HepG2 (cell line): ENCODE data around the gene SPRYD4. TPM values are rescaled to one million over a fixed set of nuclear protein-coding genes. Genes with fewer than 3 reads are reported as not detected.

ENCODE experiments used
- ATAC-seq: fragments of 200-7000 bp; cut with Tn5 transposase; 3 replicates; pipeline ENCODE4 v1.9.1; 2020; ENCODE audit warnings: mild to moderate bottlenecking, moderate library complexity
- BruUV-seq: library from RNA; stranded (reverse); fragments of 400-500 nt; replicated peaks from 2 replicates; lab custom pipeline; 2021; lab: Mats Ljungman, UMichigan
- CTCF ChIA-PET: fragments of 300-600 bp; formaldehyde crosslinking; extraction: SDS; loops from one replicate; lab custom pipeline; 2021; ENCODE audit warnings: low total read pairs, inconsistent platforms, low intra/inter-chr PET ratio; lab: Yijun Ruan, JAX
- POLR2A ChIA-PET: fragments of 350-600 bp; sonication (Branson Sonifier 250); formaldehyde crosslinking; loops from one replicate; lab custom pipeline; 2020; ENCODE audit warnings: antibody characterized with exemption, inconsistent platforms; lab: Yijun Ruan, JAX
- DNase-seq: peaks from one replicate; pipeline ENCODE4 v3.0.0-alpha.2; 2015; ENCODE audit warnings: low spot score
- FAIRE-seq: peaks from 3 replicates; lab custom pipeline; 2011; peaks lifted over from hg19 to GRCh38; lab: Jason Lieb, UNC
- H2AFZ ChIP-seq: one replicate; pipeline ENCODE4 v1.6.1; 2011; ENCODE audit warnings: low read length, inconsistent platforms
- H3K27ac ChIP-seq: fragments of 300-600 bp; 3 replicates; pipeline ENCODE4 v1.8.0; 2011; ENCODE audit warnings: mixed run types, mild to moderate bottlenecking, mixed read lengths, low read length, inconsistent platforms; ENCODE audit not compliant: insufficient read depth; ENCODE audit errors: extremely low read length
- H3K27me3 ChIP-seq, 2 experiments: fragments of 200-600 bp in 1 of 2; 2 replicates in 1 of 2; 3 replicates in 1 of 2; pipeline versions ENCODE4 v1.6.0 to v1.8.0; 2011; ENCODE audit warnings: low read length in 2 of 2, mild to moderate bottlenecking in 2 of 2, moderate library complexity in 2 of 2, inconsistent platforms in 1 of 2; ENCODE audit not compliant: insufficient read depth in 2 of 2, control insufficient read depth in 1 of 2
- H3K36me3 ChIP-seq, 2 experiments: fragments of 200-600 bp in 1 of 2; replicated peaks in 1 of 2; 2 replicates in 1 of 2; 3 replicates in 1 of 2; pipeline versions ENCODE4 v1.5.1 to v1.8.0; 2011; ENCODE audit warnings: low read length in 2 of 2, inconsistent platforms in 1 of 2; ENCODE audit not compliant: insufficient read depth in 2 of 2, control insufficient read depth in 1 of 2
- H3K4me1 ChIP-seq: 2 replicates; pipeline ENCODE4 v1.5.1; 2012; ENCODE audit warnings: low read length, inconsistent platforms; ENCODE audit not compliant: insufficient read depth
- H3K4me2 ChIP-seq: 2 replicates; pipeline ENCODE4 v1.6.0; 2011; ENCODE audit warnings: low read depth, low read length, inconsistent platforms
- H3K4me3 ChIP-seq, 3 experiments: fragments of 200-600 bp in 1 of 3; sonication (generic), shearing (Covaris generic) in 1 of 3; replicated peaks in 1 of 3; 2 replicates each; pipeline ENCODE4 v1.5.1; 2011 to 2016; ENCODE audit warnings: low read length in 3 of 3, inconsistent platforms in 2 of 3, low read depth in 2 of 3, mild to moderate bottlenecking in 2 of 3, control low read depth in 1 of 3, mixed read lengths in 1 of 3; ENCODE audit not compliant: insufficient read depth in 1 of 3
- H3K79me2 ChIP-seq: one replicate; pipeline ENCODE4 v1.6.1; 2011; ENCODE audit warnings: low read length, inconsistent platforms; ENCODE audit not compliant: insufficient read depth
- H3K9ac ChIP-seq: 2 replicates; pipeline ENCODE4 v1.6.0; 2011; ENCODE audit warnings: mild to moderate bottlenecking, low read depth, low read length, inconsistent platforms; ENCODE audit not compliant: insufficient read depth
- H3K9me3 ChIP-seq: 2 replicates; pipeline ENCODE4 v1.5.1; 2012; ENCODE audit warnings: mild to moderate bottlenecking, low read length
- H4K20me1 ChIP-seq: 2 replicates; pipeline ENCODE4 v1.6.0; 2011; ENCODE audit warnings: inconsistent platforms, mild to moderate bottlenecking, low read length, moderate library complexity; ENCODE audit not compliant: insufficient read depth
- AKAP8 ChIP-seq: sonication (generic); formaldehyde crosslinking; IDR thresholded peaks from 2 replicates; pipeline ENCODE4 v1.5.1; 2020; ENCODE audit warnings: mild to moderate bottlenecking, missing genetic modification reagents
- MAFF ChIP-seq: IDR thresholded peaks from 2 replicates; pipeline ENCODE4 v1.6.1; 2011; ENCODE audit warnings: low read depth, low read length, improper control_type of control experiment
- MAFK ChIP-seq, 2 experiments: IDR thresholded peaks in 1 of 2; conservative IDR thresholded peaks in 1 of 2; 2 replicates each; pipeline ENCODE4 v1.6.1; 2011; ENCODE audit warnings: improper control_type of control experiment in 2 of 2, low read length in 2 of 2
- STAT6 ChIP-seq: sonication (generic); formaldehyde crosslinking; IDR thresholded peaks from 2 replicates; pipeline ENCODE4 v1.4.0; 2020; ENCODE audit warnings: missing genetic modification reagents, mild to moderate bottlenecking, borderline replicate concordance
- THAP8 ChIP-seq: sonication (generic); formaldehyde crosslinking; IDR thresholded peaks from 2 replicates; pipeline ENCODE4 v1.5.1; 2020; ENCODE audit warnings: missing genetic modification reagents, mild to moderate bottlenecking, borderline replicate concordance
- ZFAT ChIP-seq: sonication (generic); formaldehyde crosslinking; conservative IDR thresholded peaks from 2 replicates; pipeline ENCODE4 v1.8.1; 2023; ENCODE audit warnings: missing genetic modification reagents, inconsistent platforms
- ZMAT5 ChIP-seq: sonication (generic); formaldehyde crosslinking; IDR thresholded peaks from 2 replicates; pipeline ENCODE4 v1.5.0; 2020; ENCODE audit warnings: mild to moderate bottlenecking, low read depth, missing genetic modification reagents, borderline replicate concordance
- in situ Hi-C: cut with HindIII; loops from 2 replicates; pipeline ENCODE4 v1.10.0; 2017; ENCODE audit warnings: low pct_unique_long_range_greater_than_20kb; ENCODE audit not compliant: extremely low pct_ligation_motif_present
- intact Hi-C: fragments of 100-400 bp; cut with micrococcal nuclease; formaldehyde crosslinking; loops from one replicate; pipeline ENCODE4 v1.10.0; 2022; ENCODE audit not compliant: unreplicated experiment
- polyA plus RNA-seq, 8 experiments: library from polyadenylated mRNA; depleted of rRNA in 3 of 8; stranded (reverse) in 7 of 8; unstranded in 1 of 8; fragments of >200 nt; fragmentation: Illumina TruSeq in 4 of 8; extraction: Trizol in 4 of 8; gene quantifications; 2 replicates each; pipeline versions ENCODE4 v1.2.1 to v1.2.3, GENCODE V29; 2011 to 2016; ENCODE audit warnings: low read depth in 4 of 8, missing spikeins in 1 of 8, mixed read lengths in 1 of 8; ENCODE audit not compliant: insufficient read depth in 1 of 8
- total RNA-seq, 5 experiments: library from RNA; depleted of rRNA; stranded (reverse); fragments of >200 nt; fragmentation: Illumina TruSeq; extraction: Trizol; gene quantifications; 2 replicates each; pipeline ENCODE4 v1.2.3, GENCODE V29; 2016; ENCODE audit warnings: low read depth in 1 of 5

SPRYD4 gene
- total and polyA plus RNA-seq, 2 of the 13 experiments (the other 11 are each of a cell fraction or from before 2014, with no cell fraction given): 3.9 to 4.5 TPM

GRCh38 chr12:56462565-56462964 lies 5.8 kb upstream of the SPRYD4 start:
- H3K4me2 ChIP-seq: no peak overlapping the region
- H3K9me3 ChIP-seq: no peaks in the 10 kb centered on the region
- BruUV-seq: no TSS peak
- no peaks in the 10 kb centered on the region for H3K36me3 ChIP-seq
- no peaks in the 10 kb centered on the region for H3K79me2 ChIP-seq
- ATAC-seq (peak; percentile 50), DNase-seq (no peak), FAIRE-seq (no peak)
- H4K20me1 ChIP-seq: no peaks in the 10 kb centered on the region
- intact Hi-C loops: loop anchor here (5.0 kb wide), 1 partner anchor 270 kb away; no protein-coding TSS in a partner anchor
- in situ Hi-C loops: loop anchor here (5.0 to 10.0 kb wide), 2 partner anchors 145 to 268 kb away; partner anchors contain the start of gene CNPY2
- H3K4me1 ChIP-seq: peaks cover 62% of the 10 kb centered on the region
- ChIA-PET POLR2A (interaction anchor here (2.2 kb wide), 1 partner anchor 147 kb away, joined by 23 read pairs; the partner anchor contains the start of gene CNPY2), CTCF (no interaction called here)
- H3K27ac ChIP-seq: no peak overlapping the region
- peak overlapping the region; percentile 21; the same call in 1 of the 2 replicates for H3K9ac ChIP-seq
- no peak for TF ChIP-seq ZMAT5 (CRISPR knock-in tag)
- TF ChIP-seq ZFAT (CRISPR knock-in tag): no peak
- TF ChIP-seq MAFF: peak; percentile 72
- no peak for TF ChIP-seq THAP8 (CRISPR knock-in tag)
- TF ChIP-seq STAT6 (CRISPR knock-in tag): no peak
- peak; percentile 76 to 80 for TF ChIP-seq MAFK (conservative IDR thresholded peaks at IDR 0.05 in 1 of 2, IDR thresholded peaks at IDR 0.05 in 1 of 2; ENCODE audit: low read length in 2 of 2)
- no peak for TF ChIP-seq AKAP8 (CRISPR knock-in tag)
- H3K4me3 ChIP-seq: no peak overlapping the region
- H2AFZ ChIP-seq: no peak overlapping the region
- H3K27me3 ChIP-seq: no peaks in the 10 kb centered on the region
